Articular chondrocyte of knee joint (primary cell): Measurements from ENCODE around the gene ZMPSTE24. TPM values are rescaled to one million over a fixed set of nuclear protein-coding genes. Genes with fewer than 3 reads are reported as not detected.

Experiments used
- total RNA-seq: library from RNA; depleted of rRNA; stranded (reverse); fragments of >200 nt; gene quantifications from 2 replicates; pipeline ENCODE4 v1.2.3, GENCODE V29; 2012

Gene ZMPSTE24
- 108 and 137 TPM in 2 replicates for total RNA-seq

GRCh38 chr1:40257688-40258444, at the start of gene ZMPSTE24:
TSS of gene ZMPSTE24 (plus strand) at chr1:40258236. CDS start at chr1:40258272, 36 bp downstream.

GRCh38 chr1:40247655-40248054, 10.4 kb upstream of the ZMPSTE24 start, which contains the start of gene TMCO2:
TSS of gene TMCO2 (plus strand) at chr1:40247937. CDS start at chr1:40247994, 57 bp downstream.

GRCh38 chr1:40316595-40317393, 58.8 kb downstream of the ZMPSTE24 start, which contains the start of gene COL9A2:
TSS of gene COL9A2 (minus strand) at chr1:40317286. CDS start at chr1:40317197, 89 bp downstream.

Other genes with a start within 250 kb of the ZMPSTE24 start
- gene CAP1, start 217.5 kb upstream of the ZMPSTE24 start, total RNA-seq: 342 and 345 TPM in 2 replicates
- gene PPT1, start 161.0 kb upstream of the ZMPSTE24 start, total RNA-seq: 42.5 and 74.1 TPM in 2 replicates
- gene RLF, start 96.8 kb upstream of the ZMPSTE24 start, total RNA-seq: 37.6 and 43.0 TPM in 2 replicates
- not detected in 2 replicates for gene TMCO2, start 10.3 kb upstream of the ZMPSTE24 start, total RNA-seq
- 1.4 and 2.3 TPM in 2 replicates for gene COL9A2, start 59.0 kb downstream of the ZMPSTE24 start, total RNA-seq
- gene SMAP2, start 115.5 kb downstream of the ZMPSTE24 start, total RNA-seq: 15.2 and 18.5 TPM in 2 replicates
- gene ZFP69B, start 192.2 kb downstream of the ZMPSTE24 start, total RNA-seq: 3.5 and 3.9 TPM in 2 replicates
- 3.9 and 4.2 TPM in 2 replicates for gene ZFP69, start 219.1 kb downstream of the ZMPSTE24 start, total RNA-seq